K562 (cell line): Measurements from ENCODE around the gene PGBD4. TPM values are rescaled to one million over a fixed set of nuclear protein-coding genes. Genes with fewer than 3 reads are reported as not detected.

Experiments used
- BCLAF1 ChIP-seq, 2 experiments: fragments of 450-650 bp in 1 of 2; IDR thresholded peaks; 2 replicates each; pipeline ENCODE4 v1.6.1; 2011 to 2017; ENCODE audit warnings: low read depth in 2 of 2, antibody characterized with exemption in 1 of 2, borderline replicate concordance in 1 of 2, low read length in 1 of 2, mild to moderate bottlenecking in 1 of 2, mixed read lengths in 1 of 2; ENCODE audit not compliant: control insufficient read depth in 1 of 2
- CBFA2T3 ChIP-seq: fragments of 450-650 bp; IDR thresholded peaks from 2 replicates; pipeline ENCODE4 v1.6.1; 2017
- CHCHD3 ChIP-seq: fragments of 250-450 bp; sonication (Bioruptor Pico); IDR thresholded peaks from 2 replicates; pipeline ENCODE4 v2.1.2; 2022; ENCODE audit warnings: mild to moderate bottlenecking
- E2F1 ChIP-seq: sonication (generic); formaldehyde crosslinking; IDR thresholded peaks from 2 replicates; pipeline ENCODE4 v1.8.1; 2023; ENCODE audit warnings: mild to moderate bottlenecking, missing genetic modification reagents, moderate library complexity
- EP300 ChIP-seq: IDR thresholded peaks from 2 replicates; pipeline ENCODE4 v1.6.1; 2012; ENCODE audit warnings: low read length, improper control_type of control experiment
- NFRKB ChIP-seq: fragments of 450-650 bp; IDR thresholded peaks from 2 replicates; pipeline ENCODE4 v1.6.1; 2016; ENCODE audit warnings: low read depth
- NR2C1 ChIP-seq, 2 experiments: fragments of 450-650 bp; IDR thresholded peaks; 2 replicates each; pipeline ENCODE4 v1.6.1; 2017; ENCODE audit warnings: mild to moderate bottlenecking in 2 of 2, antibody characterized with exemption in 1 of 2, inconsistent platforms in 1 of 2, missing compliant biosample characterization in 1 of 2, missing genetic modification characterization in 1 of 2
- NR4A1 ChIP-seq, 2 experiments: fragments of 250-450 bp in 1 of 2; fragments of 450-650 bp in 1 of 2; sonication (Bioruptor Pico) in 1 of 2; IDR thresholded peaks; 2 replicates each; pipeline versions ENCODE4 v1.4.0 to v1.6.1; 2016 to 2020; ENCODE audit warnings: mild to moderate bottlenecking in 2 of 2, missing compliant biosample characterization in 1 of 2, missing genetic modification characterization in 1 of 2, moderate library complexity in 1 of 2
- PREB ChIP-seq: sonication (generic); formaldehyde crosslinking; IDR thresholded peaks from 2 replicates; pipeline ENCODE4 v1.8.1; 2023; ENCODE audit warnings: mild to moderate bottlenecking, missing genetic modification reagents
- PTBP1 ChIP-seq: fragments of 200-400 bp; formaldehyde crosslinking; IDR thresholded peaks from 2 replicates; pipeline ENCODE4 v1.6.1; 2017; ENCODE audit warnings: low read depth, low read length
- RHOXF2B ChIP-seq: fragments of 250-450 bp; sonication (Bioruptor Pico); conservative IDR thresholded peaks from 2 replicates; pipeline ENCODE4 v1.5.1; 2021
- SFPQ ChIP-seq: fragments of 200-400 bp; formaldehyde crosslinking; IDR thresholded peaks from 2 replicates; pipeline ENCODE4 v1.6.1; 2017; ENCODE audit warnings: mild to moderate bottlenecking, low read depth, low read length, moderate library complexity
- U2AF2 ChIP-seq: fragments of 200-400 bp; formaldehyde crosslinking; optimal IDR thresholded peaks from 2 replicates; pipeline ENCODE3; 2017; ENCODE audit warnings: low read depth, mild to moderate bottlenecking, low read length
- ZFP30 ChIP-seq: fragments of 250-450 bp; sonication (Bioruptor Pico); IDR thresholded peaks from 2 replicates; pipeline ENCODE4 v1.8.0; 2022; ENCODE audit warnings: moderate library complexity, mild to moderate bottlenecking, inconsistent platforms, borderline replicate concordance
- ZNF398 ChIP-seq: fragments of 250-450 bp; sonication (Bioruptor Pico); IDR thresholded peaks from 2 replicates; pipeline ENCODE4 v1.8.0; 2021; ENCODE audit warnings: moderate library complexity, mild to moderate bottlenecking, inconsistent platforms
- ZNF584 ChIP-seq: fragments of 200-800 bp; sonication (Bioruptor generic); IDR thresholded peaks from 2 replicates; pipeline ENCODE4 v1.6.1; 2016; ENCODE audit warnings: low read depth, mild to moderate bottlenecking, missing genetic modification characterization, missing compliant biosample characterization
- ZNF644 ChIP-seq: fragments of 200-800 bp; sonication (Bioruptor generic); IDR thresholded peaks from 2 replicates; pipeline ENCODE4 v1.6.1; 2016; ENCODE audit warnings: low read depth, missing genetic modification characterization, missing compliant biosample characterization
- polyA plus RNA-seq, 8 experiments: library from polyadenylated mRNA; depleted of rRNA in 4 of 8; stranded (reverse) in 5 of 8; unstranded in 3 of 8; fragments of >200 nt; fragmentation: Nextera tagmentation in 2 of 8; fragmentation: Illumina TruSeq in 1 of 8; extraction: Ambion mirVana in 2 of 8; extraction: Trizol in 1 of 8; gene quantifications; 2 replicates each; pipeline versions ENCODE4 v1.2.1 to v1.2.3, GENCODE V29; 2011 to 2014; ENCODE audit warnings: inconsistent platforms in 1 of 8, missing spikeins in 1 of 8
- total RNA-seq, 7 experiments: library from RNA; depleted of rRNA in 6 of 7; stranded (reverse); fragments of >200 nt in 6 of 7; fragmentation: Illumina TruSeq in 2 of 7; extraction: Trizol in 2 of 7; gene quantifications; 2 replicates each; pipeline versions ENCODE4 v1.2.1 to v1.2.3, GENCODE V29; 2011 to 2021; ENCODE audit warnings: low replicate concordance in 1 of 7

PGBD4 gene
- total and polyA plus RNA-seq, 9 of the 15 experiments (the other 6 are each of a cell fraction or from before 2014, with no cell fraction given): 2.1 to 4.9 (median 2.7) TPM

GRCh38 chr15:34101366-34102174 lies at the start of gene PGBD4, which contains the start of gene EMC7 (continued):
- TF ChIP-seq ZNF398 (CRISPR knock-in tag): no peak
- no peak for TF ChIP-seq RHOXF2B (CRISPR knock-in tag)
- TF ChIP-seq ZNF644 (tag): no peak
- TF ChIP-seq NR2C1 (IDR thresholded peaks at IDR 0.05): peak; percentile 80
- TF ChIP-seq NR2C1 (tag; IDR thresholded peaks at IDR 0.05): peak; percentile 87
- no peak for TF ChIP-seq CHCHD3 (CRISPR knock-in tag)
- no peak for TF ChIP-seq SFPQ
- no peak for TF ChIP-seq U2AF2
- no peak for TF ChIP-seq ZFP30 (CRISPR knock-in tag)
- TF ChIP-seq ZNF584 (CRISPR knock-in tag): no peak
- no peak for TF ChIP-seq CBFA2T3
- no peak for TF ChIP-seq E2F1 (CRISPR knock-in tag)
- TF ChIP-seq NFRKB: peak; percentile 98
- 0 out of 2 replicates have a peak, but pooled peaks have one; percentile 19 for TF ChIP-seq EP300
- TF ChIP-seq NR4A1 (CRISPR knock-in tag; IDR thresholded peaks at IDR 0.05): no peak
- no peak for TF ChIP-seq NR4A1 (tag; IDR thresholded peaks at IDR 0.05)
- no peak for TF ChIP-seq PREB
- no peak for TF ChIP-seq PTBP1
- no peak for TF ChIP-seq BCLAF1 (IDR thresholded peaks at IDR 0.05; ENCODE audit: borderline replicate concordance in 1 of 2, control insufficient read depth in 1 of 2, low read depth in 2 of 2, low read length in 1 of 2)
